ENCODE measurements around the gene BICRAL. TPM values are rescaled to one million over a fixed set of nuclear protein-coding genes. Genes with fewer than 3 reads are reported as not detected.

The BICRAL gene
- total and polyA plus RNA-seq, 9 of the 15 experiments (the other 6 are each of a cell fraction or from before 2014, with no cell fraction given) = 1.2 to 11.9 (median 5.6) TPM

- CTCF ChIA-PET (ENCODE audit: low intra/inter-chr PET ratio) = no interaction called here
- H3K4me3 ChIP-seq = no peak overlapping the region
- TF ChIP-seq ZNF77 (CRISPR knock-in tag; IDR thresholded peaks at IDR 0.05) (no peak), MYC (IDR thresholded peaks at IDR 0.05; ENCODE audit: low read depth, low read length) (no peak), MYC (CRISPR knock-in tag; IDR thresholded peaks at IDR 0.05; ENCODE audit: borderline replicate concordance, low read depth) (no peak), IRF1 (CRISPR knock-in tag; IDR thresholded peaks at IDR 0.05; ENCODE audit: borderline replicate concordance) (no peak), MXD1 (CRISPR knock-in tag; IDR thresholded peaks at IDR 0.05; ENCODE audit: borderline replicate concordance, poor library complexity, severe bottlenecking) (no peak), ZNF121 (CRISPR knock-in tag; conservative IDR thresholded peaks at IDR 0.05) (no peak), NR0B1 (IDR thresholded peaks at IDR 0.05; ENCODE audit: partially characterized antibody) (no peak), ZNF140 (CRISPR knock-in tag; IDR thresholded peaks at IDR 0.05) (no peak), ZMIZ1 (IDR thresholded peaks at IDR 0.05; ENCODE audit: low read depth in 2 of 2, low read length in 2 of 2) (no peak), E2F1 (CRISPR knock-in tag; IDR thresholded peaks at IDR 0.05) (no peak), MAX (CRISPR knock-in tag; IDR thresholded peaks at IDR 0.05) (no peak), MCM2 (IDR thresholded peaks at IDR 0.05; ENCODE audit: low read depth) (no peak)
These were observed 23.0 kb upstream of the BICRAL start for GRCh38 chr6:42758756-42759430.

More at GRCh38 chr6:42758756-42759430, 23.0 kb upstream of the BICRAL start:
- in situ Hi-C loops (cut with MboI) = no loop called here
- no TSS peak for BruUV-seq (replicated peaks)
- no peak for FAIRE-seq
- intact Hi-C loops (cut with micrococcal nuclease) = no loop called here
- Histone ChIP-seq H2AFZ (ENCODE audit: low read depth, low read length) (no peak overlapping the region), H3K4me1 (replicated peaks in 1 of 2; ENCODE audit: control insufficient read depth in 2 of 2, insufficient read depth in 2 of 2, low read length in 2 of 2) (no peaks in the 10 kb centered on the region), H3K9me3 (replicated peaks; ENCODE audit: control insufficient read depth, insufficient read depth, low read depth, low read length) (no peaks in the 10 kb centered on the region), H3K27ac (ENCODE audit: extremely low read depth, low read depth, low read length) (no peak overlapping the region), H3K36me3 (ENCODE audit: control insufficient read depth, insufficient read depth, low read length) (no peaks in the 10 kb centered on the region), H4K20me1 (replicated peaks; ENCODE audit: control insufficient read depth, insufficient read depth, low read length) (0 out of 2 replicates have a peak, but pooled peaks cover 5% of the 10 kb centered on the region), H3K27me3 (ENCODE audit: control insufficient read depth in 2 of 2, insufficient read depth in 2 of 2, low read length in 2 of 2) (no peaks in the 10 kb centered on the region), H3K79me2 (ENCODE audit: control insufficient read depth, insufficient read depth, low read length) (no peaks in the 10 kb centered on the region), H3K4me2 (ENCODE audit: insufficient read depth, low read length) (no peak overlapping the region), H3K9ac (ENCODE audit: insufficient read depth in 1 of 2, low read depth in 2 of 2, low read length in 2 of 2) (peak overlapping the region in 1 of 2 experiments; percentile 29; a peak in 1 of 4 replicates), H3K9me1 (ENCODE audit: control insufficient read depth, insufficient read depth, low read length) (no peaks in the 10 kb centered on the region)
- no peak for DNase-seq (ENCODE audit: extremely low read depth in 1 of 4, low spot score in 3 of 4)
- WGBS (ENCODE audit: insufficient coverage, low coverage, missing lambda C conversion rate) = 61% methylated on average over 3 of the region's 3 CpGs
- no peak for ATAC-seq
- POLR2A ChIA-PET = interaction anchor here (0.9 to 3.6 kb wide), 6 partner anchors 9 to 59 kb away, joined by 3 to 17 read pairs (median 8); partner anchors contain the start of gene TBCC

All from K562 (cell line).